DOHH2 (cell line): ENCODE measurements around the gene PDE9A.

ENCODE experiments used
- H3F3A ChIP-seq: fragments of 200-600 bp; sonication (generic), shearing (Covaris generic); 2 replicates; pipeline ENCODE4 v1.6.0; 2016; ENCODE audit warnings: antibody characterized with exemption, mild to moderate bottlenecking; ENCODE audit not compliant: control insufficient read depth, insufficient read depth
- H3K27ac ChIP-seq: fragments of 200-600 bp; sonication (generic); 2 replicates; pipeline ENCODE4 v1.5.1; 2014; ENCODE audit warnings: low read depth, mild to moderate bottlenecking, low read length, moderate library complexity
- H3K27me3 ChIP-seq: fragments of 200-600 bp; sonication (generic); 2 replicates; pipeline ENCODE4 v1.6.1; 2014; ENCODE audit warnings: mild to moderate bottlenecking, low read length, mixed read lengths; ENCODE audit not compliant: control insufficient read depth
- H3K36me3 ChIP-seq: fragments of 200-600 bp; sonication (generic); 2 replicates; pipeline ENCODE4 v1.6.1; 2014; ENCODE audit warnings: mild to moderate bottlenecking, low read length, moderate library complexity, mixed read lengths; ENCODE audit not compliant: control insufficient read depth
- H3K4me1 ChIP-seq: fragments of 200-600 bp; sonication (generic); 2 replicates; pipeline ENCODE4 v1.6.1; 2014; ENCODE audit warnings: mild to moderate bottlenecking, low read length, mixed read lengths; ENCODE audit not compliant: control insufficient read depth
- H3K4me2 ChIP-seq: fragments of 200-600 bp; sonication (generic); 2 replicates; pipeline ENCODE4 v1.6.0; 2014; ENCODE audit warnings: mild to moderate bottlenecking, low read length, moderate library complexity
- H3K4me3 ChIP-seq: fragments of 200-600 bp; sonication (generic); 2 replicates; pipeline ENCODE4 v1.5.1; 2014; ENCODE audit warnings: mild to moderate bottlenecking, low read length, mixed read lengths
- H3K79me2 ChIP-seq: fragments of 200-600 bp; sonication (generic); 2 replicates; pipeline ENCODE4 v1.6.1; 2014; ENCODE audit warnings: mild to moderate bottlenecking, low read length, mixed read lengths; ENCODE audit not compliant: control insufficient read depth
- H3K9me2 ChIP-seq: fragments of 200-600 bp; sonication (generic); replicated peaks from 2 replicates; pipeline ENCODE4 v1.6.1; 2014; ENCODE audit warnings: mild to moderate bottlenecking, low read length, mixed read lengths; ENCODE audit not compliant: control insufficient read depth
- H3K9me3 ChIP-seq: fragments of 200-600 bp; sonication (generic); 2 replicates; pipeline ENCODE4 v1.6.1; 2014; ENCODE audit warnings: antibody characterized with exemption, low read length, mixed read lengths; ENCODE audit not compliant: control insufficient read depth, insufficient read depth
- H4K20me1 ChIP-seq: fragments of 200-600 bp; sonication (generic); 2 replicates; pipeline ENCODE4 v1.6.0; 2014; ENCODE audit warnings: low read depth, mild to moderate bottlenecking, antibody characterized with exemption, low read length, moderate library complexity; ENCODE audit not compliant: control insufficient read depth, insufficient read depth
- EZH2phosphoT487 ChIP-seq: fragments of 200-600 bp; sonication (generic); IDR thresholded peaks from 2 replicates; pipeline ENCODE4 v1.6.1; 2017; ENCODE audit warnings: borderline replicate concordance, mild to moderate bottlenecking, antibody characterized with exemption, low read length, moderate library complexity, mixed read lengths
- TF ChIP-seq, protein P1 (sequence below): fragments of 200-600 bp; sonication (generic); IDR thresholded peaks from one replicate; pipeline ENCODE4 v1.5.1; 2014; ENCODE audit warnings: antibody characterized with exemption, mild to moderate bottlenecking, low read depth, low read length; ENCODE audit not compliant: poor library complexity, severe bottlenecking

Gene PDE9A

GRCh38 chr21:42642219-42642745 is 11.1 kb upstream of the PDE9A start:
- Histone ChIP-seq H3K27ac (no peak overlapping the region), H3K9me3 (no peaks in the 10 kb centered on the region), H3K4me1 (no peaks in the 10 kb centered on the region), H3K4me3 (no peak overlapping the region), H3K36me3 (no peaks in the 10 kb centered on the region), H3K9me2 (no peaks in the 10 kb centered on the region), H3K79me2 (no peaks in the 10 kb centered on the region), H4K20me1 (no peaks in the 10 kb centered on the region), H3K4me2 (no peak overlapping the region), H3K27me3 (peaks cover 11% of the 10 kb centered on the region), H3F3A (no peaks in the 10 kb centered on the region)
- TF ChIP-seq, protein P1, sequence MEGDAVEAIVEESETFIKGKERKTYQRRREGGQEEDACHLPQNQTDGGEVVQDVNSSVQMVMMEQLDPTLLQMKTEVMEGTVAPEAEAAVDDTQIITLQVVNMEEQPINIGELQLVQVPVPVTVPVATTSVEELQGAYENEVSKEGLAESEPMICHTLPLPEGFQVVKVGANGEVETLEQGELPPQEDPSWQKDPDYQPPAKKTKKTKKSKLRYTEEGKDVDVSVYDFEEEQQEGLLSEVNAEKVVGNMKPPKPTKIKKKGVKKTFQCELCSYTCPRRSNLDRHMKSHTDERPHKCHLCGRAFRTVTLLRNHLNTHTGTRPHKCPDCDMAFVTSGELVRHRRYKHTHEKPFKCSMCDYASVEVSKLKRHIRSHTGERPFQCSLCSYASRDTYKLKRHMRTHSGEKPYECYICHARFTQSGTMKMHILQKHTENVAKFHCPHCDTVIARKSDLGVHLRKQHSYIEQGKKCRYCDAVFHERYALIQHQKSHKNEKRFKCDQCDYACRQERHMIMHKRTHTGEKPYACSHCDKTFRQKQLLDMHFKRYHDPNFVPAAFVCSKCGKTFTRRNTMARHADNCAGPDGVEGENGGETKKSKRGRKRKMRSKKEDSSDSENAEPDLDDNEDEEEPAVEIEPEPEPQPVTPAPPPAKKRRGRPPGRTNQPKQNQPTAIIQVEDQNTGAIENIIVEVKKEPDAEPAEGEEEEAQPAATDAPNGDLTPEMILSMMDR = no peak
- no peak for TF ChIP-seq EZH2phosphoT487

DNA sequence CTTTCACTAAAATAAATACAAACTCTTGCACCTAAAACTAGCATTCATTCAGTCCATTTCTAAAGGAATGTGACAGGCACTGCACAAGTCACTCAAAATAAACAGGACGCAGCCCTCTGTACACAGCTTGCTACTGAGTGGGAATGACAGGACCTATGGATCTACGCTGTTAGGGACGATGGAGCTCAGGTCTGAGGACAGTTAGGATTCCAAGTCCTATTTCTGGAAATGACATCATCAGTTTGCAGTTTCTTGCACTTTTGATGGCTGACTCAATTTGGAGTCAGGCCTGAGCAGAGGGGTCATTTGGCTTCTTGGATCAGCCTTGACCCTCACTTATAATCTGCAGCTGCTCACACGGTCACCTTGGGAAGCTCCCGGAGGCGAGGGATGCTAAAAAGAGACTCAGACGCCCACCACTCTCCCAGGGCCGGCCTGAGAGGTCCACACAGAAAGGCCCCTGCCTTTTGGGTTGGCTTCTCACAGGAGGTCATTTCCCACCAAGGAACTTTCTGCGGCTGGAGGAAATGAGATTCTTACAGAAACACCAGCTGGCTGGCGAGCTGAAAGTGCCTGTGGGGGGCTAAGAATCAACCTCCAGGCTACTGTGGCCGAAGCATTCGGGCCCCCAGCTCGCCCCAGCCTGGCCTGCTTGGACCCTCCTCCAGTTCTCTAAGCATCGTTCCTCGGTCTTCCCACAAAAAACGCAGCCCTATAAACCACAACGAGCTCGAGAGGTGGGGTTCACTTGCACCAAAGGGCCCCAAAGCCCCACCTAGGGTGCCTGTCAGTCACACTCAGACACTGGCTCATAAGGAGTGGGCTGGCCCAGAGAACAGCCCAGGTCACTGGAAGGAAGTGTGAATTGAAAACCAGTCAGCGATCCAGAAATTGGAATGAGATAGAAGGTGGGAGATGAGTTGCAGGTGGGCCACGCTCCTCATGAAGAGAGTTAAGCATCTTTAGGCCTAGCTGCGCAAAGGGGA is 8.9 kb upstream of the PDE9A start:
- Histone ChIP-seq H4K20me1 (no peaks in the 10 kb centered on the region), H3K27ac (no peak overlapping the region), H3K9me3 (no peaks in the 10 kb centered on the region), H3K9me2 (no peaks in the 10 kb centered on the region), H3K27me3 (peaks cover 11% of the 10 kb centered on the region), H3K4me2 (no peak overlapping the region), H3K4me3 (no peak overlapping the region), H3K4me1 (no peaks in the 10 kb centered on the region), H3K79me2 (no peaks in the 10 kb centered on the region), H3K36me3 (no peaks in the 10 kb centered on the region), H3F3A (no peaks in the 10 kb centered on the region)
- no peak for TF ChIP-seq EZH2phosphoT487
- TF ChIP-seq, protein P1 = no peak

DNA sequence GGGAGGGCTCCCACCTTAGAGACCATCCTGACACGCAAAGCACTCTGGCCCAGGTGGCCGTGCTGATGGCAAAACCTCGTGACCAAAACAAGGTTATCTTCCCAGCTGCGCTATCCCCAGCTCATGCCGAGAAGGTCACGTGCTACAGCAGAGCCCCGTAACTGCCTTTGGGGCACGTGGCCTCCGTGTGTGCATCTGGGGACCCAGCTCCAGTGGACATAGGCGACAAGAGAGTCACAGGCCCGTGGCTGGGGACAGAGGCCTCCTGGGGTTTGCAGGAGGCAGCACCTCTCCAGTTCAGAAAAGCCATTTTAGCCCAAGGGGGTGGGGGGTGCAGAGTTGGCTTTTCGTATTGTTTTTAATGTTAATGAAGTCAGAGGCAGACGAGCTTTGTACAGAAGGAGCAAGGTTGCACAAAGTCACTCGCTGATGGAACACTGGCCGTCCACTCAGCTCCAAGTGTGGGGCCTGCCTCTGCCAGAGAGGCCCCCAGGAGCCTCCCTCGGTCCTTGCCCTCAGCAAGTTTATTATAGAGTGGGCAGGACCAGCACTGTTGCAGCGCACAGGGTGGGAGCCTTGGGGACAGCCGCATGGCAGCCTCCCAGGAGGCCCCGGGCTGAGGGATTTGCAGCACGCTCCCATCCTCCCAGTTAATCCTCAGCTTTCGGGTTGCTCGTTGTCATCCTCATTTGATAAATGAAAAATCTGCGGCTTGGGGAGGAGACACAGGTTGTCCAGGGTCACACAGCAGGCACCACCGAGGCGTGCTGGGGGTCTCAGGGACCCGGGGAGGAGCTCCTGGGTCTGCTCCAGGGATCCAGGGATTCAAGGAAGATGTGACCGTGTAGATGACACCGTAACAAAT is 8.0 kb upstream of the PDE9A start:
- no peak overlapping the region for H3K27ac ChIP-seq
- no peaks in the 10 kb centered on the region for H3K36me3 ChIP-seq
- TF ChIP-seq, protein P1 = no peak
- no peak for TF ChIP-seq EZH2phosphoT487
- peaks cover 13% of the 10 kb centered on the region for H3K27me3 ChIP-seq
- H3F3A ChIP-seq = no peaks in the 10 kb centered on the region
- no peaks in the 10 kb centered on the region for H3K9me3 ChIP-seq
- no peak overlapping the region for H3K4me2 ChIP-seq
- no peak overlapping the region for H3K4me3 ChIP-seq
- no peaks in the 10 kb centered on the region for H3K9me2 ChIP-seq
- H3K4me1 ChIP-seq = no peaks in the 10 kb centered on the region
- no peaks in the 10 kb centered on the region for H3K79me2 ChIP-seq
- no peaks in the 10 kb centered on the region for H4K20me1 ChIP-seq
